ENCODE data around the gene DAZ3. TPM values are rescaled to one million over a fixed set of nuclear protein-coding genes. Genes with fewer than 3 reads are reported as not detected.
"Not testable (repeated sequence)": the region's sequence is repeated elsewhere in the genome, so short reads cannot be mapped to it uniquely, and the experiment has no call there.

DAZ3 gene
- not detected in 2 replicates for total RNA-seq

GRCh38 chrY:24813293-24813692, at the start of gene DAZ3:
Gene DAZ3, minus strand, starts transcription at chrY:24813393. Its CDS starts 208 bp downstream, at chrY:24813185.
- intact Hi-C loops (cut with micrococcal nuclease); ATAC-seq (ENCODE audit: low read depth); H3K4me1 Mint-ChIP-seq; H3K4me3 Mint-ChIP-seq; H3K36me3 Mint-ChIP-seq (ENCODE audit: low read depth); DNase-seq; POLR2A ChIA-PET; H3K9me3 Mint-ChIP-seq; H3K27me3 Mint-ChIP-seq; H3K27ac Mint-ChIP-seq; CTCF ChIA-PET: not testable (repeated sequence)

- POLR2A ChIA-PET; H3K27ac Mint-ChIP-seq; CTCF ChIA-PET; H3K27me3 Mint-ChIP-seq; H3K9me3 Mint-ChIP-seq; DNase-seq; H3K4me1 Mint-ChIP-seq; intact Hi-C loops (cut with micrococcal nuclease); H3K4me3 Mint-ChIP-seq; H3K36me3 Mint-ChIP-seq (ENCODE audit: low read depth); ATAC-seq (ENCODE audit: low read depth): not testable (repeated sequence)
Observed at GRCh38 chrY:24833619-24834018, 20.4 kb upstream of the DAZ3 start, which contains the start of gene DAZ4. Gene DAZ4, plus strand, starts transcription at chrY:24833919. Its CDS starts 208 bp downstream, at chrY:24834127.

GRCh38 chrY:24825069-24825468, 11.9 kb upstream of the DAZ3 start:
- DNase-seq; H3K27me3 Mint-ChIP-seq; ATAC-seq (ENCODE audit: low read depth); intact Hi-C loops (cut with micrococcal nuclease); H3K4me1 Mint-ChIP-seq; H3K27ac Mint-ChIP-seq; H3K4me3 Mint-ChIP-seq; H3K9me3 Mint-ChIP-seq; CTCF ChIA-PET; POLR2A ChIA-PET; H3K36me3 Mint-ChIP-seq (ENCODE audit: low read depth): not testable (repeated sequence)

GRCh38 chrY:24824184-24824879, 11.1 kb upstream of the DAZ3 start:
- not testable (repeated sequence) for H3K9me3 Mint-ChIP-seq; ATAC-seq (ENCODE audit: low read depth); DNase-seq

GRCh38 chrY:24821836-24822235, 8.6 kb upstream of the DAZ3 start:
- H3K4me3 Mint-ChIP-seq; H3K4me1 Mint-ChIP-seq; H3K27ac Mint-ChIP-seq; H3K9me3 Mint-ChIP-seq; DNase-seq; POLR2A ChIA-PET; intact Hi-C loops (cut with micrococcal nuclease); ATAC-seq (ENCODE audit: low read depth); CTCF ChIA-PET; H3K27me3 Mint-ChIP-seq; H3K36me3 Mint-ChIP-seq (ENCODE audit: low read depth): not testable (repeated sequence)

More at GRCh38 chrY:24824184-24824879, 11.1 kb upstream of the DAZ3 start:
- H3K27ac Mint-ChIP-seq; H3K4me1 Mint-ChIP-seq; H3K36me3 Mint-ChIP-seq (ENCODE audit: low read depth); H3K4me3 Mint-ChIP-seq; POLR2A ChIA-PET; intact Hi-C loops (cut with micrococcal nuclease); CTCF ChIA-PET; H3K27me3 Mint-ChIP-seq: not testable (repeated sequence)

Other genes starting within 250 kb of the DAZ3 start
- not detected in 2 replicates for gene BPY2B, start 195.4 kb downstream of the DAZ3 start, total RNA-seq
- gene DAZ4, start 20.5 kb upstream of the DAZ3 start, total RNA-seq, result not detected in 2 replicates
- not detected in 2 replicates for gene BPY2C, start 238.7 kb upstream of the DAZ3 start, total RNA-seq

All from activated B cell treated with CpG ODN at 0.5 μM for 24 hours (primary cell).